Stimulated activated CD8-positive, alpha-beta memory T cell treated with anti-CD3 and anti-CD28 coated beads, Interleukin-7, amount 100 ng/mL, for 24 hours (primary cell): ENCODE measurements around the gene MYL12A.

Experiments
- DNase-seq: peaks from one replicate; pipeline ENCODE4 v3.0.0-alpha.2; 2020; ENCODE audit warnings: low read depth

The MYL12A gene

DNA sequence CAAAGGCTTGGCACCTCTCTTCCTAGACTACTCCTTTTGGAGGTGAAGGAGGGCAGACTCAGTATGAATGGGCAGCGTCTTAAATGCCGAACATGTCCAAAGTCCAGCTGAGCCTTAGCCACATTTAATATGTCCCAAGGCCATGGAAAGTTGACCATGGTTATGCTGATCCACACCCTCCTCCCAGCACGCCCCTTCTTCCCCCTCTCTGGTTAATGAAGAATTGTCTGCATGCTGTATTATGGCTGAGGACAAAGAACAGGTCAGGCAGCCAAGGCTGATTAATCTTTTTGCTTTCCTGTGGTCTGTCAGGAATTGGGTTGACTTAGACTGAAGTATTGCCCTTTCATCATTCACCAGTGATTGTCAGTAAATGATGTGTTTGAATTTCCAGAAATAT is 22.0 kb upstream of the MYL12A start:
- DNase-seq, result no peak

DNA sequence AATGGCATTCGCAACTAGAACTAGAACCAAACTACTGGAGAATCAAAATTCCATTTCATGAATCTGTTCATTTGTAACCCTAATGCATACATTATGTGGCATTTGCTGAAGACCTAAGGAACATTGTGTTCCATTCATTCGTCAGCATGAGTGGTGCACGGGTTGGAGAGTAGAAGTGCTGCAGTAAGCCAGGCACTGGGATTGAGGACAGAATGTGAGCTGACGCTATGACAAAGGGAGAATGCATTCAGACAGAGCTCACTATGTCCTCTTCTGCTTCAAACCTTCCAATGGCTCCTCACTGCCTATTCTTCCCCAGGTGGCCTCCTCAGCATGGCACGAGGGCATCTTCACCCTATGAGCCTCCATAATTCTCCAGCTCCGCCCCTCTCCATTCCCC is 21.6 kb upstream of the MYL12A start:
- no peak for DNase-seq

DNA sequence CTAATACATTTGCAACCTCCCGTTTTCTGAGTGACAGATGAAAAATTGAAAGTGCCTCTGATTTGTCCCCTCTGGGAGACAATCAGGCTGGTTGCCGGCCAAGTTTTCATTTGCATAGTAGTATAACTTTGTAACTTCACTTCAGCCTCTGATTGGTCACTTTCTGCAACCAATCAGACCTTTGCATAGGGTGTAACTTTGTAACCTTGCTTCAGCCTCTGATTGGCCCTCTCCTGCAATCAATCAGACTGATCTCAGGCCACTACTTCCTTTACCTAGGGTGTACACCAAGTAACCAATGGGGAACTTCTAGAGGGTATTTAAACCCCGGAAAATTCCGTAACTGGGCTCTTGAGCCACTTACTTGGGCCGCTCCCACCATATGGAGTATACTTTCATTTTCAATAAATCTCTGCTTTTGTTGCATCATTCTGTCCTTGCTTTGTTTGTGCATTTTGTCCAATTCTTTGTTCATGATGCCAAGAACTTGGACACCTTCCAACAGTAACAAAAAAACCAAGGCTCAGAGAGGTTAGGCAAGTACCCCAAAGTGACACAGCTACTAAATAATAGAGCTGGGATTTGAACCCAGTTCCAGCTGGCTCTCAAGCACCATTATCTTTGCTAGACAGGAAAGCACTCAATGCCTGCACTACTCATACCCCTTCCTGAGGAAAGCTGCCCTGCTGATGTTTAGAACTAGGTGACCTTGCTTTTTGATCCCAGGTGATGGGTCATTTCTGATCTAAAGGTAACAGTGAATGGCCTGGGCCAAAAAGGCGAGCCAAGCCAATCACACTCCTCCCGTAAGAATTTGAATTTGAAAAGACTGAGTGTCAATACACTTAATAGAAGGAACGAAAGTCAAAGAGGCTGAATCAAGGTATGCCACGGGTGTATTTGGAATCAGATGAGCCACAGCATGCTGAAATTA is 16.9 kb upstream of the MYL12A start:
- no peak for DNase-seq

- DNase-seq, result no peak
Measured at GRCh38 chr18:3233004-3233403, 14.6 kb upstream of the MYL12A start.

DNA sequence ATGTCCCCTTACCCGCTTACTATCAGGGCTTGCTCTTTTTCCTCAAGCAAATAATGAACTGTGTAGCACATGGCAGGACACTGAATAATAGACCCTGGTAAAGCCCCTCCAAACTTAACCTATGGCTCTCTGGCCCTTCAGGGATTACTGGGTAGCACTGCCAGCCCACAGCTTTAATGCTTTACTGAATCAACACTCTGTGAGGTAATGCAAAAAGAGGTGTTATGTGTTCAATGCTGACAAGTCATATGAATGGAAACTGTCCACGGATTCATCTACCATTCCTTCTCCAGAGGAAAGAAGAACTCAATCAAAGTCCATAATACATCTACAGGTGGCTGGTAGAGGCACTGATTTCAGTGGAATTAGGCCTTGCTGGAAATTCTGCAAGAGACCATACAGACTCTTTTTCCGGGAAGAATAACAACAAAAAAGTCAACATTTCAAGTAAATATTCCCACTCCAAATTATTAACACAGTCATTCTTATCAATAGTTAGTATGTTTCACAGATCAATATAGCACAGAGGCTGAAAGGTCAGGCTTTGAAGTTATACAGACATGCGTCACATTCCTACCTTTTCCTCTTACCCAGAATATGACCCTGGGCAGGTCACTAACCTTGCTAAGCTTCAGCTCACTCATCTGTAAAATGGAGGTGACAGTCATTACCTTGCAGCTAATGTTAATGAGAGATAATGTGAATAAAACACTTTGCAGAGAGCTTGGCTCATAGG is 14.0 kb upstream of the MYL12A start:
- DNase-seq, result no peak

GRCh38 chr18:3234457-3234856 is 13.1 kb upstream of the MYL12A start:
- DNase-seq, result no peak

GRCh38 chr18:3235846-3236245 is 11.8 kb upstream of the MYL12A start:
- no peak for DNase-seq

DNA sequence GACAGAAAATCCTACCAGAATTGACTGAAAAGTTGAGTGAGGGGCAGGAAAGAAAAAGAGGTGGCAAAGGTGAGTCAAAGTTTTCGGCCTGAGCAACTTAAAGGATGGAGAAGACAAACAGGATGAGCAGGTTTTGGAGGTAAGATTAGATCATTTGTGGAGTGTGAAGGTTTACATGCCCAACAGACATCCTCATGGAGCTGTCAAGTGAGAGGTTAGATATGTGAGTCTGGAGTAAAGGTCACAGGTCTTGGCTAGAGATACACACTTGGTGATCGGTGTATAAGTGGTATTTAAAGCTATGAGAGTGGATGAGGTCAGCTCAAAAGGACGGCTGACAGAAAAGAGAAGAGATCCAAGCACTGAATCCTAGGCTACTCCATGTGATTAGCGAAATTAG is 11.1 kb upstream of the MYL12A start:
- no peak for DNase-seq

GRCh38 chr18:3238742-3239141 is 8.9 kb upstream of the MYL12A start:
- DNase-seq, result no peak

- DNase-seq, result no peak
Measured at GRCh38 chr18:3245185-3245564, 2.4 kb upstream of the MYL12A start.

GRCh38 chr18:3245853-3246634 is 1.6 kb upstream of the MYL12A start:
- DNase-seq, result peak; percentile 54

DNA sequence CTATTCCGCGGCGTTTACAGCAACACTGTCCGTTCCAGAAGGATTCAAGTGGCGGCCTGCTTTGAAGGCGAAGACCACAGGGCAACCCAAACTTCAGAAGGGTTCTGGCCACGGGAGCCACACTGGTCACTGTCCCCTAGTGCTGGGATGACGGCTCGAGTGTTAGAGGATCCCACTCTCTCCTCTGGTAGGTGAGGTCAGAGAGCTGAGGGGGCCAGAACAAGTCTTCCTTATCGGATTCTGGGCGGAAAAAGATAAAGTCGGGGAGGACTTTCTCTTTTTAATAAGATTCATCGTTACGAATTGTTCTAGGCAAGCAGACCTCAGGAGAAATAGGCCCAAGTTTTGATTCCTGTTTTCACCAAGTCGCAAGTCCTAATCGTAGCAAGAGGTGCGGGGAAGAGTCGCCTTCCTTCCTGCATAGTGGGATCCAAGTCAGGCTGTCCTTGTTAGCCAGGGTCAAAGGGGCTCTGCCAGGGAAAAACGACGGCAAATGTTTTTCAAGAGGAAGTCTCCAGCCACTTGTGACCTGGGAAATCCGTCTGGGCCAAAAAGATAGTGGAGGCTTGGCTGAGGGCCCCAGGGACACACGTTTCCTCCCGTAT is 864 bp upstream of the MYL12A start:
- no peak for DNase-seq

GRCh38 chr18:3248062-3248657 is 559 bp downstream of the MYL12A start:
- DNase-seq, result no peak

- no peak for DNase-seq
Measured at GRCh38 chr18:3248658-3249359, 1.2 kb downstream of the MYL12A start.

- no peak for DNase-seq
Measured at GRCh38 chr18:3250237-3251107, 2.9 kb downstream of the MYL12A start.

GRCh38 chr18:3251249-3251962 is 3.8 kb downstream of the MYL12A start:
- DNase-seq, result no peak

DNA sequence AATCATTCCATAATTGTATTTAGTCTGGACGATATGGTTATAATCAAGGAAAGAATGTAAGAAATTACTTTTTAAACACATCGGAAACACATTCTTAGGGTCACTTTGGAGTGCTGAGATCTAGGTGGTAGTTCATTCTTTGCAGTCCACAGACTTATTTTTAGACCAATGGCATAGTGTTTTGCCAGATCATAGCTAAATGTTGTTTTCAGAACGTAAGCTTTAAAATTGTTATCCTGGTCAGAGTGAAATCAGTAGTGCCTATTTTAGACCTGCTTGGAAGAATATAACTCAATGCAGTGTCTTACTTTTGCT is 4.3 kb downstream of the MYL12A start:
- no peak for DNase-seq

- no peak for DNase-seq
Measured at GRCh38 chr18:3252843-3253242, 5.2 kb downstream of the MYL12A start.

- DNase-seq, result no peak
Measured at GRCh38 chr18:3254725-3255124, 7.1 kb downstream of the MYL12A start.
